G401.6 (cell line): ENCODE measurements around the gene KCTD19.

Source experiments
- FAIRE-seq: peaks from 2 replicates; lab custom pipeline; 2012; peaks lifted over from hg19 to GRCh38; lab: Jason Lieb, UNC

KCTD19 gene

GRCh38 chr16:67242138-67242730 lies 84.3 kb downstream of the KCTD19 start:
- FAIRE-seq = no peak

DNA sequence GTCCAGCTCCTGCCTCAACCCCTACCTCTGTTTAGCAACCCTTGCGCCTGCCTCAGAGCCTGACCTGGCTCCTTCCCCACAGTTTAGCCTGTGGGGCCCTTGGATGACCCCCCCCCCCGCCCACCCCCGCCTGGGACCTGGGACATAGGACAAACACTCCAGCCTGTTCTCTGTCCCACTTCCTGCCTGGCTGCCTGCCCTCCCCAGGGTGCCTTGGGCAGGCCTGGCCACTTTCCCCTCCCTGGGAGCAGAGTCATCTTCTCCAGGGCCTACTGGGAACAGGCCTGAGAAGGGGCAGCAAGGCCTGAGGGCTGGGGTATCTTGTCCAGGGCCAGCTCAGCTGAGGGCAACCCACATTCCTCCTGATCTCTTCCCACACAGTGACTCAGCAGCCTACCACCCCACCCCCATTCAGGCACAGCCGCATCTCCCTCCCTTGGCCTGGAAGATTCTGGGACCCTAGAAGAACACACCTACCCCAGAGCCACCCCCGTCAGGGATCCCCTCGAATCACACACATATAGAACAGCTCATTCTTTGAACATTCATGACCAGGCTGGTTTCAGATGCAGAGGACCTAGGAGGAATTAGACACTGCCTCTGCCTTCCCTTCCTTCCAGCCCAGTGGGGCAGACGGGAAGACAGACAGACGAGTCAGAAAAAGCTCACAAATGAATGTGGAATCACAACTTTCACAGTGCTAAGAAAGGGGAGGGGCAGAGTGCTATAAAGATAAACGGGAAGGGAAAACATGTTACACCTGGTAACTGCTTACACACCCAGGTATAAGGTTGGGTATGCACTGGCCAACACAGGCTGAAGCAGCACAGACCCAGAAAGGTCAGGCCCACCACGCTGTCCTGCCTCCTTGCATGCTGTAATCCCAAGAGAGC lies 85.3 kb downstream of the KCTD19 start:
- FAIRE-seq = no peak

- FAIRE-seq = no peak
Measured at GRCh38 chr16:67240506-67240905, 86.0 kb downstream of the KCTD19 start.
